OCI-LY1 (cell line): ENCODE measurements around the gene PCK2.

Experiments used
- H2AFZ ChIP-seq: fragments of 200-600 bp; sonication (generic), shearing (Covaris generic); 2 replicates; pipeline ENCODE4 v1.6.0; 2014; ENCODE audit warnings: antibody characterized with exemption, mild to moderate bottlenecking, low read length
- H3F3A ChIP-seq: fragments of 200-600 bp; sonication (generic), shearing (Covaris generic); 2 replicates; pipeline ENCODE4 v1.6.0; 2014; ENCODE audit warnings: mild to moderate bottlenecking, antibody characterized with exemption, low read length, moderate library complexity; ENCODE audit not compliant: insufficient read depth
- H3K27ac ChIP-seq: fragments of 200-600 bp; sonication (generic); 2 replicates; pipeline ENCODE4 v1.5.1; 2014; ENCODE audit warnings: low read length, mixed run types, mild to moderate bottlenecking, low read depth; ENCODE audit not compliant: poor library complexity, severe bottlenecking
- H3K27me3 ChIP-seq: fragments of 200-600 bp; sonication (generic); 2 replicates; pipeline ENCODE4 v1.6.0; 2014; ENCODE audit warnings: antibody characterized with exemption, mild to moderate bottlenecking, low read length, moderate library complexity; ENCODE audit not compliant: insufficient read depth
- H3K36me3 ChIP-seq: fragments of 200-600 bp; sonication (generic); 2 replicates; pipeline ENCODE4 v1.6.1; 2014; ENCODE audit warnings: mild to moderate bottlenecking, antibody characterized with exemption, low read length, moderate library complexity, mixed read lengths; ENCODE audit not compliant: insufficient read depth
- H3K4me1 ChIP-seq: fragments of 200-600 bp; sonication (generic); 2 replicates; pipeline ENCODE4 v1.5.1; 2014; ENCODE audit warnings: mild to moderate bottlenecking, low read length, moderate library complexity; ENCODE audit not compliant: insufficient read depth, severe bottlenecking
- H3K4me2 ChIP-seq: fragments of 200-600 bp; sonication (generic), shearing (Covaris generic); 2 replicates; pipeline ENCODE4 v1.6.1; 2014; ENCODE audit warnings: low read length
- H3K4me3 ChIP-seq: fragments of 200-600 bp; sonication (generic); 2 replicates; pipeline ENCODE4 v1.5.1; 2014; ENCODE audit warnings: low read length, low read depth, mild to moderate bottlenecking, mixed read lengths; ENCODE audit not compliant: poor library complexity, severe bottlenecking
- H3K79me2 ChIP-seq: fragments of 200-600 bp; shearing (Covaris generic); 2 replicates; pipeline ENCODE4 v1.6.1; 2016; ENCODE audit warnings: mixed run types, low read length, mixed read lengths; ENCODE audit not compliant: insufficient read depth
- H3K9ac ChIP-seq: fragments of 200-600 bp; sonication (generic), shearing (Covaris generic); 2 replicates; pipeline ENCODE4 v1.6.1; 2014; ENCODE audit warnings: mild to moderate bottlenecking, low read length, mixed read lengths
- H3K9me2 ChIP-seq: fragments of 200-600 bp; sonication (generic), shearing (Covaris generic); 2 replicates; pipeline ENCODE4 v1.6.1; 2014; ENCODE audit warnings: low read depth, mild to moderate bottlenecking, low read length, mixed read lengths
- H3K9me3 ChIP-seq: fragments of 200-600 bp; shearing (Covaris generic); 2 replicates; pipeline ENCODE4 v1.6.1; 2014; ENCODE audit warnings: low read length, mixed read lengths
- H4K20me1 ChIP-seq: fragments of 200-600 bp; sonication (generic), shearing (Covaris generic); 2 replicates; pipeline ENCODE4 v1.6.0; 2016; ENCODE audit warnings: mild to moderate bottlenecking, low read length; ENCODE audit not compliant: insufficient read depth
- CTCF ChIP-seq: fragments of 200-600 bp; sonication (generic), shearing (Covaris generic); IDR thresholded peaks from 2 replicates; pipeline ENCODE4 v1.5.1; 2017; ENCODE audit warnings: mild to moderate bottlenecking, antibody characterized with exemption, low read length, moderate library complexity, mixed read lengths
- EZH2 ChIP-seq: fragments of 200-600 bp; sonication (generic), shearing (Covaris generic); IDR thresholded peaks from 2 replicates; pipeline ENCODE4 v1.8.0; 2017; ENCODE audit warnings: borderline replicate concordance, mixed run types, mild to moderate bottlenecking, antibody characterized with exemption, low read length, moderate library complexity, mixed read lengths

Gene PCK2

GRCh38 chr14:24065408-24065807, 28.7 kb upstream of the PCK2 start:
- H3K9me2 ChIP-seq = no peaks in the 10 kb centered on the region
- H3K4me2 ChIP-seq = no peak overlapping the region
- no peaks in the 10 kb centered on the region for H3K79me2 ChIP-seq
- H4K20me1 ChIP-seq = no peaks in the 10 kb centered on the region
- H3K9ac ChIP-seq = no peak overlapping the region
- H3K27ac ChIP-seq = no peak overlapping the region
- no peaks in the 10 kb centered on the region for H3K36me3 ChIP-seq
- no peaks in the 10 kb centered on the region for H3K4me1 ChIP-seq
- H3F3A ChIP-seq = no peaks in the 10 kb centered on the region
- TF ChIP-seq CTCF (no peak), EZH2 (no peak)
- H3K9me3 ChIP-seq = no peaks in the 10 kb centered on the region
- 0 out of 2 replicates have a peak, but pooled peaks cover 15% of the 10 kb centered on the region for H3K27me3 ChIP-seq
- no peak overlapping the region for H2AFZ ChIP-seq
- no peak overlapping the region for H3K4me3 ChIP-seq

- H3K9me2 ChIP-seq = no peaks in the 10 kb centered on the region
- 0 out of 2 replicates have a peak, but pooled peaks cover 15% of the 10 kb centered on the region for H3K27me3 ChIP-seq
- H3K9ac ChIP-seq = no peak overlapping the region
- H3K79me2 ChIP-seq = no peaks in the 10 kb centered on the region
- H3K27ac ChIP-seq = no peak overlapping the region
- no peaks in the 10 kb centered on the region for H3F3A ChIP-seq
- no peak overlapping the region for H3K4me3 ChIP-seq
- H3K36me3 ChIP-seq = no peaks in the 10 kb centered on the region
- H3K4me1 ChIP-seq = no peaks in the 10 kb centered on the region
- no peak for TF ChIP-seq CTCF
- no peak overlapping the region for H2AFZ ChIP-seq
- no peak overlapping the region for H3K4me2 ChIP-seq
- H4K20me1 ChIP-seq = no peaks in the 10 kb centered on the region
- H3K9me3 ChIP-seq = no peaks in the 10 kb centered on the region
Observed at GRCh38 chr14:24066496-24067132, 27.5 kb upstream of the PCK2 start.

- Histone ChIP-seq H3K36me3 (no peaks in the 10 kb centered on the region), H3K9ac (no peak overlapping the region), H3K9me3 (no peaks in the 10 kb centered on the region), H3K4me2 (no peak overlapping the region), H3K27me3 (0 out of 2 replicates have a peak, but pooled peaks cover 15% of the 10 kb centered on the region), H3K27ac (no peak overlapping the region), H4K20me1 (no peaks in the 10 kb centered on the region), H3K4me1 (no peaks in the 10 kb centered on the region), H2AFZ (no peak overlapping the region), H3K4me3 (no peak overlapping the region), H3K79me2 (no peaks in the 10 kb centered on the region), H3F3A (no peaks in the 10 kb centered on the region), H3K9me2 (no peaks in the 10 kb centered on the region)
- TF ChIP-seq EZH2 (no peak), CTCF (no peak)
Observed at GRCh38 chr14:24067133-24068082, 26.7 kb upstream of the PCK2 start.
